GM03348 (cell line): ENCODE measurements around the gene FOXJ3.

Experiments used
- DNase-seq: peaks from one replicate; pipeline ENCODE4 v3.0.0; 2012; ENCODE audit warnings: low spot score

Gene FOXJ3

DNA sequence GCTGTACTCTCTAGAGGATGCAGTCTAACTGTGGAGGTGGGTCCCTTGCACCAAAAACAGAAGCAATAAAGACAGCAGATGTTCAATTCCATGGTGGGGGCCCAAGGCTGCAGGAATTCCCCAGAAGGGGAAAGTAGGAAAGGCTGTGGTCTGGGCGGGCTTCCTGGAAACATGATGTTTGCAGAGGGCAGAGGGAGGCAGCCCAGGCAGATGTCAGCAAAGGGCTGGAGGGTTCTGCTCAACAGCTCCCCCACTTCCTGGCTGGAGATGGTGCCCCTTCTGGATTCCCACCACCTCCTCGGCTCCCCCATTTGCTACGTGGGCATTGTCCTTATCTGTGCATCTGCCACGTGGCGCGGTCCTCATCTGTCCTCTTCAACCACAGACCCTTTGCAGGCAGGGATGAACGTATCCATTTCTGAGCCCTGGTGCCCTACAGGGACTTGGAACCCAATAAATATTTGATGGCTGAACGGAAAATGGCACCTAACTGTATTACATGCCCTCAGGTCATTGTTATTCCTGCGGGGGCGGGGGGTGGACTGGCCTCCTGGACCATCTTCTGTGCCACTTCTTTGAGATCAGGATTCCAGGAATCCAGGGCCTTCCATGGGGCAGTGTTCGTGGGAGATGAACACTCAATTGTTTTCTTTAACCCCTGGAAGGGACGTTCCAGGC is 190.2 kb downstream of the FOXJ3 start:
- DNase-seq, result no peak

- DNase-seq, result no peak
Observed at GRCh38 chr1:42143896-42144710, 190.9 kb downstream of the FOXJ3 start.

GRCh38 chr1:42142894-42143675 is 191.9 kb downstream of the FOXJ3 start:
- no peak for DNase-seq

GRCh38 chr1:42141978-42142377 is 193.1 kb downstream of the FOXJ3 start:
- no peak for DNase-seq

GRCh38 chr1:42140191-42140590 is 194.8 kb downstream of the FOXJ3 start:
- DNase-seq, result no peak

DNA sequence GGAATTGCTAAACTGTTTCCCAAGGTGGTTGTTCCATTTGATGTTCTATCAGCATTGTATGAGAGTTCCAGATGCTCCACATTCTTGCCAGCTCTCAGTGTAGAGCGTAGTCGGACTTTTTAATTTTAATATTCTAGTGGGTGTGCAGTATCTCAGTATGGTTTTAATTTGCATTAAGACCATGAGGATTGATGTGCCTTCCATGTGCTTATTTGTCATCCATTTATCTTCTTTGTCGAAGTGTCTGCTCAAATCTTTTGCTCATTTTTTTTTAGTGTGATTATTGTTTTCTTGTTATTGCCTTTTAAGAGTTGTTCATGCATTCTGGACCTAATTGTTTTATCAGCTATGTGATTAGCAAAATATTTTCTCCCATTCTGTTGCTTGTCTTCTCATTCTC is 195.6 kb downstream of the FOXJ3 start:
- DNase-seq, result no peak

DNA sequence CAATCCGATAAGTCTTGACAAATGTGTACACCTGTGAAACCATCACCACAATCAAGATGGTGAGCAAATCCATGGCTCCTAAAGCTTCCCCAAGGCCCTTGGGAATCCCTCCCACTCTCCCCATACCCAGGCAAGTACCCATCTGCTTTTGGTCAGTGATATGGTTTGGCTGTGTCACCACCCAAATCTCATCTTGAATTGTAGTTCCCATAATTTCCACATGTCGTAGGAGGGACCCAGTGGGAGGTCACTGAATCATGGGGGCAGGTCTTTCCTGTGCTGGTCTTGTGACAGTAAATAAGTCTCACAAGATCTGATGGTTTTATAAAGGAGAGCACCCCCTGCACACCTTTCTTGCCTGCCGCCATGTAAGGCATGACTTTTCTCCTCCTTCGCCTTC is 196.4 kb downstream of the FOXJ3 start:
- no peak for DNase-seq

DNA sequence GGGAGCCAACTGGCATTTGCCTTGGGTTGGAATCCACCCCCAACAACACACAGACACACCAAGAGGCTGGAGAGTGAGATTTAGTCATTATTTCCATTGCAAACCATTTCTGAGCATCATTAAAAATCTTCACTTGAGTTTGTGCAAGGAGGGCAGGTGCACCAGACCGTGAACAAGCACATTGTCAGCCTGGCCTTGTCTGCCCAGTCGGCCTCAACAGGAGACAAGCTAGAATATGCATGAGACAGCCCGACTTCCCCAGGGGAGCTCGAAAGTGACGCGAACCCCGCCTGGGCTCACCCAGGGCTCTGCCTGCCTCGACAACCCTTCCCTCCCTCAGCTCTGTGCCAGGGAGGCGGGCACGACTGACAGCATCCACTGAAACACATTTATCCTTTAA is 197.3 kb downstream of the FOXJ3 start:
- no peak for DNase-seq

DNA sequence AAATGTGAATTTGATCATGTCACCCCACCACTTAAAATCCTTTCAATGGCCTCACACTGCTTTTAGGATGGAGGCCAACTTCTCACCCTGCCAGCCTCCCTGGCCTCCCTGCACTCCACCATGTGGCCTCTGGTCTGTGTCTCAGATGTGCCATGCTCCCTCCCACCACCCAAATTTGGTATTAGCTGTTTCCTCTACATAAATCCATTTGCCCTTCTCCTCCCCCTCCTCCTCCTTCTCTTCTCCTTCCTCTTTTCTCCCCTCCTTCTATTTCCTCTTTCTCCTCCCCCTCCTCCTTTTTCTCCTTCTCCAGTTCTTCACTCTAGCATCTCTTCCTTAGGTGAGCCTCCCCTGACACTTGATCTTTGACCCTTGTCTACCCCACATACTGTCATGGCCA is 198.6 kb downstream of the FOXJ3 start:
- no peak for DNase-seq

GRCh38 chr1:42135426-42135825 is 199.6 kb downstream of the FOXJ3 start:
- DNase-seq, result no peak

GRCh38 chr1:42133809-42134526 is 201.1 kb downstream of the FOXJ3 start:
- DNase-seq, result no peak

- DNase-seq, result no peak
Observed at GRCh38 chr1:42133390-42133789, 201.6 kb downstream of the FOXJ3 start.

DNA sequence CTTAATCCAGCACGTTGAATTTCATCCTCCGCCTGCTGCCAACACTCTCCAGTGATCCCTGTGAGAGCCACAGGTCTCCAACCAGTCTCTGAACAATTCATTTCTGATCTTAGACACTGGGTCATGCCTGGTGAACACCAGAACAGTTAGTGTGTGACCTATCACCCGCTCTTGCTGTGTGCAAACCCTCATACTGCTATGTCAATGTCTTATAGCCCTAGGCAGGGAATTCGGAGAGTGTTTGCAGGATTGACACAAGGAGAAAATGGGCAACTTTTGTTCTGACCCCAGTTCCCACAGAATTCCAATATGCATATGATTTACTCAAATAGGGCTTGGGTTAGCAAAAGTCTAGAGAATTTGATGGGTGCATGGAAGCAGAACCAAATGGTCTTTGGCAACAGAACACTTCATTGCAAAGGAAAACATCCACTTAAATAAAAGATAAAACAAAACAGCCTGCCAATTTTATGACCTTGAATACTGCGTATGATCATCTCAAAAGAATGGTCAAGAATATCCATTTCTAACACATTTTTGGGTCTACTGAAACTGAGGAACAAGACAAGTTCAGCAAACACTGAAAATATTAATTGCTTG is 204.9 kb downstream of the FOXJ3 start:
- no peak for DNase-seq

DNA sequence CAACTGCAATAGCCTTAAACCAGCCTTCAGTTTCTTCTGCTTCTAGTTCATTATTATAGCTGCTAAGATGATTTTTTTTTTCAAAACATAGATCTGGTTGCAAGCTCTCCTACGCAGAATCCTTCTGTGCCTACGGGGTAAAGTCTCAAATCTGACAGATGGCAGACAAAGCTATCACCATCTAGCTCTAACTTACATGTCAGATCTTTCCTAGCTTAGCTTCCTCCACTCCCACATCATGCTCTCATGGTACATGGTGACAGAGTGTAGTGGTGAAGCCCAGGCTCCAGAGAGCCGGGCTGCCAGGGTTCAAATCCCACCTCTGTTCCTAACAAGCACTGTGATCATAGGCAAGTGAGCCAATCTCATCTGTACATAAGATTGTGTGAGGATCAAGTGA is 206.1 kb downstream of the FOXJ3 start:
- no peak for DNase-seq

DNA sequence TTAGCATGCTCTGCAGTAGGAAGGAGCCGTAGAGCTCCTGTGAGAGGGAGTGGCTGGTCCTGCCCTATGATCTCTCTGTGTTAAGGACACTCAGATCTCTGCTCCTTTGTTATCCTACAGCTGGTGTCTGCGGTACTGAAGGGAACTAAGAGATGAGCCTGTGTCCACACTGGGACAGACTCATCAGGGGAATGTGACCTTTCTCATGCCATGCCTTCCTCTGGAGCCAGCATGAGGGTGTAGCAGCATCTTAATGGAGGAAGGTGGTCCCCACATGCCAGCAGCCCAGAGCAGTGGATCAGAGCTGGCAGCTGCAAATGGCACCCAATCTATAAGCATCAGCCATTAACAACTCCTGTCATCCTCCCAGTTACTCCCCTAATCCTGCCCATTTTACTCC is 206.5 kb downstream of the FOXJ3 start:
- no peak for DNase-seq

GRCh38 chr1:42127767-42128166 is 207.3 kb downstream of the FOXJ3 start:
- no peak for DNase-seq
